NAMALWA (cell line): ENCODE measurements around the gene FIS1.
"Not testable (repeated sequence)": the region's sequence is repeated elsewhere in the genome, so short reads cannot be mapped to it uniquely, and the experiment has no call there.

Experiments used
- DNase-seq: peaks from one replicate; pipeline ENCODE4 v3.0.0-alpha.2; 2015; ENCODE audit warnings: low spot score

Gene FIS1

DNA sequence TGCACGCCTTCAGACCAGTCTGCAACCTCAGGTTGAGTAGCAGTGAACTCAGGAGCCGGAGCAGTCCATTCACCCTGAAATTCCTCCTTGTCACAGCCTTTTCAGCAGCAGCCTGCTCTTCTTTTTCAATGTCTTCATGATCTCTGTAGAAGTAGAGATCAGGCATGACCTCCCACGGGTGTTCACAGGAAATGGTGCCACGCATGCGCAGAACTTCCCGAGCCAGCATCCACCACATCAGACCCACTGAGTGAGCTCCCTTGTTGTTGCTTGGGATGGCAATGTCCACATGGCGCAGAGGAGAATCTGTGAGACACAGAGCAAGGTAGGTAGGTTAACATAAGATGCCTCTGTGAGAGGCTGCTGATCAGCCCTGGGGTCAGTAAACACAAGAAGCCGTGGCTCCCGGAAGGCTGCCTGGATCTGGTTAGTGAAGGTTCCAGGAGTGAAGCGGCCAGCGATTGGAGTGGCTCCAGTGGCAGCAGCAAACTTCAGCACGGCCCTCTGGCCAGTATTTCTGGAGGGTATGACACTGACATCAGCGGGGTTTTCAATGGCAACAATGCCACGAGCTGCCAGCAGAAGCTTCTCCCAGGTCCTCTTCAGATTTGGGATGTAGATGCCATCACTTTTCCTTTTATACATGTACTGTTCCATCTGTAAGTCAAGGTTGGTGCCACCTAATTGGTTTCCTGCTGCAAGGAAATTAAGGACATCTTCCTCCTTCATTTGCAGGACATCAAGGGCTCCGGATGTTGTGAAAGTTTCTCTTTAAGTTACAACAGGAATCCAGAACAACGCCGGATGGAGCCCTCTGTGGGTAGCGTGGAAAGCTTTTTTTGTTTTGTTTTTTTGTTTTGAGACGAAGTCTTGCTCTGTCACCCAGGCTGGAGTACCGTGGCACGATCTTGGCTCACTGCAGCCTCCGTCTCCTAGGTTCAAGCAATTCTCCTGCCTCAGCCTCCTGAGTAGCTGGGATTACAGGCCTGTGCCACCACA is 40.8 kb downstream of the FIS1 start:
- not testable (repeated sequence) for DNase-seq

DNA sequence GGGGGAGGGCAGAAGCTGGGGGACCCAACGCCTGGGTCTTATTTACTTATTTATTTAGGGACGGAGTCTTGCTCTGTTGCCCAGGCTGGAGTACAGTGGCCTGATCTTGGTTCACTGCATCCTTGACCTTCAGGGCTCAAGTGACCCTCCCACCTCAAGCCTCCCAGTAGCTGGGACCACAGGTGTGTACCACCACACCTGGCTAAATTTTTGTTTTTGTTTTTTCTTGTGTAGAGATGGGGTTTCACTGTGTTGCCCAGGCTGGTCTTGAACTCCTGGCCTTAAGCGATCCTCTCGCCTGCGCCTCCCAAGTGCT is 42.3 kb downstream of the FIS1 start:
- no peak for DNase-seq

DNA sequence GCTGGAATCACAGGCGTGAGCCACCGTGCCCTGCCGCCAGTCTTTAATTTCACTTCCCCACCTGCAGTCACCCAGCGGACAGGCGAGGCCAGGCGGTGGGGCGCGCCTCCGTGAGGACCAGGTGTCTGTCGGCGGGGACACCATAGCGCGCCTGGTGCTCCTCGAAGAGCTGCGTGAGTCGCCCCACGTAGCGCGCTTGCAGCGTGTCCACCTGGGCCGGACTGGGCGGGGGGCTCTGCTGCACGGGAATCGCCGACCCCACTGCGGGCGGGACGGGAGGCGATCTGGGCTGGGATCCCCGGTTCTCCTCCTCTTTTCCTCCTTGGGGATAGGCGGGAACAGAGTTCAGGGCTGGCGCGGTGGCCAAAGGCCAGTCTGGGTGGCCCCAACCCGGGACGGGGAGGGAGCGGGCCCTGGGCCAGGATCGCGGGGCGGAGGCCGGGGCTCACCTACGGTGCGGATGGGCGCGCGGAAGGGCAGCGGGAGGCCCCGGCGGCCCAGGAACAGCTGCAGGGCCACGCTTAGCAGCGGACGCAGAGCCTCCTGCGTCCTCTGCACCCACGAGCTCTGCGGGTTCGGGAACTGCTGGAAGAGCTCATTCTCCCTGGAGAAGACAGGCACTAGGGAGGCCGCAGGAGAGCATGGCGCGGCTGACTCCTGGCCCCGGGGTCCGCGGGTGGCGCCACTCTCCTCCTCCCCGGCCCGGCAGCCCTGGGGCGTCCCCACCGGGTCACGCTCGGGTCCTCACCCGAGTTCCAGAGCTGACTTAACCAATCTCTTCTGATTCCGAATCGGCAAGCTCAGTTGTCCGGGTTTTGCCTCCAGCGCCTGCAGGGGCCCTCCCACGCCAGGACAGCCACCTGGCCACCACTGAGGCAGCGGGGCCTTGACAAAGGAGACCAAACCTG is 42.9 kb downstream of the FIS1 start:
- DNase-seq, result no peak

DNA sequence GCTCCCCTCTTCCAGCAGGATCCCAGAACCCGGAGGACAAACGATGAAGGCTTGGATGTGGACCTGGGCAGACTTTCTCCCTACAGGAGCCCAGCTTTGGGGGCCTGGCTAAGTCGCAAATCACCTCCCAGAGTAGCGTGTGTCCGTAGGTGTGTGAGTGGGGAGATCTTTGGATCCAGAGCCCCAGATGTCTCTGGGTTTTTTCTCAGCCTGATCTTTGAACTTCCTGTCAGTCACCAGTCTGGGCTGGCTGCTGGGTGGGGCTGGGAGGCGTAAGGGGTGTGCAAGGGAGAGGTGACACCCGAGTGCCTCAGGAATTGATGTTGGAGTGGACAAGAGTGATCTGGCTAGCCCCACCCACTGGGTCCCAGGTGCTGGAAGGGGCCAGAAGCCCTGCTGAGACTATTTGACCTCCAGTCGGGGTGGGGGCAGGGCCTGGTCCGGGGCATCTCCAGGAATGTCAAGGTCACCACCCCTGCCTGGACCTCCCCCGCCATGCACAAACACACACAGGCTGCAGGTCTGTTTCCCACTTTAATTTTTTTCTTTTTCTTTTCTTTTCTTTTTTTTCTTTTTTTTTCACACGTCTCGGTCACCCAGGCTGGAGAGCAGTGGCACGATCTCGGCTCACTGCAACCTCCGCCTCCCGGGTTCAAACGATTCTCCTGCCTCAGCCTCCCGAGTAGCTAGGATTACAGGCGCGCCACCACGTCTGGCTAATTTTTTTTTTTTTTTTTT is 43.9 kb downstream of the FIS1 start, which contains the start of gene MOGAT3:
TSS of gene MOGAT3 (minus strand) at position 175 of the 738 bp plus-strand sequence. CDS start 182 bp downstream, outside the sequence.
- no peak for DNase-seq

DNA sequence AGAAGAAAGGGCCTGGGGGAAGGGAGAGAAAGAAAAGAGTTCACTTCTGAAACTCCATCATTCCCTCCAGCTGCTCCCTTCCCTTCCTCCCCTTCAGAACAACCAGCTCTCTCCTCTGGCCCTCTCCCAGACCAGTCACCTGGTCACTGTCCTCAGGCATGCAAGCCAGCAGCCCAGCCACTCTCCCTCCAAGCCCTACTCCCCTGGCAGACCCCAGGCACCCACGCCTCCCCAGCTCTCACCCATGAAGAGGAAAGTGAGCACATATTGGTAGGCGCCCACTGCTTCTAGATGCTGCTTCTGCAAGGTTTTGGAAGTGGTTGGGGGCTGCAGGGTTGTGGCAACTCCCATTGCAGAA is 44.4 kb downstream of the FIS1 start:
- no peak for DNase-seq

DNA sequence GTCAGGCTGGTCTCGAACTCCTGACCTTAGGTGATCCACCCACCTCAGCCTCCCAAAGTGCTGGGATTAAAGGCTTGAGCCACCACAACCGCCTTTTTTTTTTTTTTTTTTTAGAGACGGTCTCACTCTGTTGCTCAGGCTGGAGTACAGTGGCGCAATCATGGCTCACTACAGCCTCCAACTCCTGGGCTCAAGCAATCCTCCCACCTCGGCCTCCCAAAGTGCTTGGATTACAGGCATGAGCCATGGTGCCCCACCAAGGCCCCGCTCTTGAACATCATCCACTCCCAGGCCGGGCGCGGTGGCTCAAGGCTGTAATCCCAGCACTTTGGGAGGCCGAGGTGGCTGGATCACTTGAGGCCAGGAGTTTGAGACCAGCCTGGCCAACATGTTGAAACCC is 45.4 kb downstream of the FIS1 start:
- DNase-seq, result not testable (repeated sequence)

DNA sequence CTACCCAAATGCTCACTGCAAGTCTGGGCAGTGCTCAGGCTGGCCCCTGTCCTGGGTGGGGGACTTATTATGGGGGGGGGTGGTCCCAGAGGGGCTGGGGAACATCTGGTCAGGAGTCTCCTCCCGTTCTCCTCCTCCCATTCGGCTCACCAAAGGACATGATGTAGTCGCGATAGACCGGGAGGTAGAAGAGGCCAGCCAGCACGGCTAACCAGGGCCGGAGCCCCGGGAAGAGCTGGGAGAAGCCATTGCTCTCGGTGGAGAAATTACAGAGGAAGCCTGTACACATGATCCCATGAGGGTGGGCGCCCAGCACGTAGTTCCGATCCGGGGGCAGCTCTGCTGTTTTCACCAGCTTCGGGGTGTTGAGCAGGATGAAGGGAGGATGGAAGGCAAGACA is 46.4 kb downstream of the FIS1 start:
- no peak for DNase-seq

DNA sequence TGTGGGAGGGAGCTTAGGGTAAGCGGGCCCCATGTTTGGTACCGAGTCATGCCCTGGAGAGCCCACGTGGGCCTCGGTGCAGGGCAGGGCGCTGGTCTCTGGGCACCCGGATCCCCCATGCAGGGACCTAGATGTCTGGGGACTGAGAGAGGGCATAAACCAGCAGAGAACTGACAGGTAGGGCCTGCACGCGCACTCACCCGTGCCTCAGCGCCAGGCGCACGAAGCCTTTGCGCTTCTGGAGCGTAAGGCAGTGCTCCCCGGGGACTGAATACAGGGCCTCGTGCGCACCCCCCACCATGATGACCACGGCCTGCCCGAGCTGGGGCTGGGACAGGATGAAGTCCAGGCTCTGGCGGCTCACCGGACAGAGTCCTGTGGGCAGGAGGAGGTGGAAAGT is 46.9 kb downstream of the FIS1 start:
- DNase-seq, result no peak

DNA sequence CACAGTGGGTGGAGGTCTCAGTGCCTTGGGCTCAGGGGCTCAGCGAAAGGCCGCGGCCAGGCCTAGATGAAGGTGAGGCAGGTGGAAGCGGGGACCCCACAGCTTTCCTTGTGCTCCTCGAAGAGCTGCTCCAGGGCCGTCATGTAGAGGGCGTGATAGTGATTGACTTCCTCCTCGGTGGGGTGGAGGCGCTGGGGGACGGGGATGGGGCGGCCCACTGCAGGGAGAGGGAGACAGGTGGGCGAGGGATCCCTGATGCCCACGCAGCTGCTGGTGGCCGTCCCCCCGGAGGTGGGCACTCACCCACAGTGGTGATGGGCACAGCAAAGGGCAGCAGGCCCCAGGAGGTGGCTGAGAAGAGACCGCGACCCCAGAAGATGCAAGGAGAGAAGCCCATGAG is 49.0 kb downstream of the FIS1 start:
- DNase-seq, result no peak
